HCT116 (cell line): ENCODE data around the gene SPHK1. TPM values are rescaled to one million over a fixed set of nuclear protein-coding genes. Genes with fewer than 3 reads are reported as not detected.

Experiments used
- ATAC-seq: fragments of 200-7000 bp; cut with Tn5 transposase; 2 replicates; pipeline ENCODE4 v1.9.1; 2020; ENCODE audit warnings: mild to moderate bottlenecking, moderate library complexity
- BruUV-seq: library from RNA; stranded (reverse); fragments of 400-500 nt; replicated peaks from 2 replicates; lab custom pipeline; 2021; lab: Mats Ljungman, UMichigan
- CTCF ChIA-PET: fragments of 300-600 bp; sonication (Branson Sonifier 250); formaldehyde crosslinking; loops from one replicate; lab custom pipeline; 2021; ENCODE audit warnings: antibody characterized with exemption; lab: Charles Lee
- POLR2A ChIA-PET: fragments of 300-600, 350-600 bp; sonication (Branson Sonifier 250); formaldehyde crosslinking; loops from one replicate; lab custom pipeline; 2021; ENCODE audit warnings: antibody characterized with exemption; lab: Charles Lee
- RAD21 ChIA-PET, 2 experiments: fragments of 300-600 bp; sonication (Branson Sonifier 250); formaldehyde crosslinking; loops; one replicate each; lab custom pipeline; 2023; ENCODE audit warnings: low total read pairs in 2 of 2; ENCODE audit not compliant: uncharacterized antibody in 2 of 2, unreplicated experiment in 2 of 2, low non-redundant PET in 1 of 2; lab: Charles Lee
- DNase-seq: peaks from one replicate; pipeline ENCODE4 v3.0.0-alpha.2; 2010; ENCODE audit warnings: low read depth, low spot score
- H2AFZ ChIP-seq: fragments of 200-600 bp; shearing (Covaris generic), sonication (generic); 2 replicates; pipeline ENCODE4 v1.6.1; 2017; ENCODE audit warnings: low read depth, mixed run types, mixed read lengths, antibody characterized with exemption, low read length; ENCODE audit not compliant: poor library complexity, severe bottlenecking
- H3K27ac ChIP-seq: 2 replicates; pipeline ENCODE4 v1.5.1; 2012; ENCODE audit warnings: low read depth, low read length
- H3K27me3 ChIP-seq: fragments of 200-600 bp; sonication (generic); 2 replicates; pipeline ENCODE4 v1.6.1; 2016; ENCODE audit warnings: mixed run types, low read length, mixed read lengths; ENCODE audit not compliant: insufficient read depth
- H3K36me3 ChIP-seq, 2 experiments: fragments of 200-500 bp in 1 of 2; fragments of 200-600 bp in 1 of 2; sonication (Bioruptor generic) in 1 of 2; sonication (generic) in 1 of 2; 2 replicates each; pipeline versions ENCODE4 v1.5.1 to v1.6.1; 2014 to 2016; ENCODE audit warnings: low read length in 2 of 2, inconsistent platforms in 1 of 2, mixed read lengths in 1 of 2, mixed run types in 1 of 2; ENCODE audit not compliant: insufficient read depth in 2 of 2, control insufficient read depth in 1 of 2
- H3K4me1 ChIP-seq, 2 experiments: fragments of 200-600 bp in 1 of 2; sonication (generic) in 1 of 2; 2 replicates each; pipeline versions ENCODE4 v1.5.1 to v1.6.1; 2012 to 2017; ENCODE audit warnings: low read length in 2 of 2, inconsistent platforms in 1 of 2, mild to moderate bottlenecking in 1 of 2, mixed read lengths in 1 of 2, mixed run types in 1 of 2, moderate library complexity in 1 of 2; ENCODE audit not compliant: insufficient read depth in 2 of 2, control insufficient read depth in 1 of 2
- H3K4me2 ChIP-seq: fragments of 200-600 bp; sonication (generic); 2 replicates; pipeline ENCODE4 v1.6.1; 2017; ENCODE audit warnings: mixed run types, low read length, mixed read lengths
- H3K4me3 ChIP-seq, 2 experiments: fragments of 200-600 bp in 1 of 2; sonication (generic) in 1 of 2; replicated peaks in 1 of 2; 2 replicates each; pipeline ENCODE4 v1.5.1; 2011 to 2016; ENCODE audit warnings: low read length in 2 of 2, control low read depth in 1 of 2, low read depth in 1 of 2, mild to moderate bottlenecking in 1 of 2, mixed read lengths in 1 of 2, mixed run types in 1 of 2
- H3K79me2 ChIP-seq: fragments of 200-600 bp; sonication (generic); 2 replicates; pipeline ENCODE4 v1.6.1; 2017; ENCODE audit warnings: mild to moderate bottlenecking, mixed run types, low read length, moderate library complexity, mixed read lengths; ENCODE audit not compliant: insufficient read depth
- H3K9ac ChIP-seq: fragments of 200-600 bp; sonication (generic); 2 replicates; pipeline ENCODE4 v1.6.1; 2016; ENCODE audit warnings: low read length, mixed read lengths
- H3K9me2 ChIP-seq: fragments of 200-600 bp; sonication (generic), shearing (Covaris generic); 2 replicates; pipeline ENCODE4 v1.6.1; 2017; ENCODE audit warnings: mixed run types, mild to moderate bottlenecking, moderate library complexity; ENCODE audit not compliant: insufficient read depth
- H3K9me3 ChIP-seq, 2 experiments: fragments of 200-500 bp in 1 of 2; fragments of 200-600 bp in 1 of 2; sonication (Bioruptor generic) in 1 of 2; sonication (generic) in 1 of 2; 2 replicates each; pipeline ENCODE4 v1.6.1; 2014 to 2017; ENCODE audit warnings: low read length in 2 of 2, mixed read lengths in 2 of 2, inconsistent platforms in 1 of 2, low read depth in 1 of 2, mild to moderate bottlenecking in 1 of 2, mixed run types in 1 of 2, moderate library complexity in 1 of 2; ENCODE audit not compliant: control insufficient read depth in 1 of 2, insufficient read depth in 1 of 2
- H4K20me1 ChIP-seq: fragments of 200-600 bp; sonication (generic), shearing (Covaris generic); 2 replicates; pipeline ENCODE4 v1.6.1; 2017; ENCODE audit warnings: mixed run types, mild to moderate bottlenecking, moderate library complexity; ENCODE audit not compliant: insufficient read depth
- ATF3 ChIP-seq: IDR thresholded peaks from 2 replicates; pipeline ENCODE4 v1.6.1; 2012
- CBX3 ChIP-seq: IDR thresholded peaks from 2 replicates; pipeline ENCODE4 v1.6.1; 2012; ENCODE audit warnings: low read depth
- CEBPB ChIP-seq: IDR thresholded peaks from 2 replicates; pipeline ENCODE4 v1.6.1; 2012; ENCODE audit warnings: low read depth
- CTCF ChIP-seq, 3 experiments: fragments of 200-600 bp in 1 of 3; sonication (generic) in 1 of 3; IDR thresholded peaks in 2 of 3; conservative IDR thresholded peaks in 1 of 3; 2 replicates each; pipeline ENCODE4 v1.5.1; 2012 to 2017; ENCODE audit warnings: low read depth in 2 of 3, low read length in 2 of 3, antibody characterized with exemption in 1 of 3, borderline replicate concordance in 1 of 3, control low read depth in 1 of 3, mild to moderate bottlenecking in 1 of 3, mixed read lengths in 1 of 3, mixed run types in 1 of 3, moderate library complexity in 1 of 3; ENCODE audit not compliant: insufficient read depth in 1 of 3
- EGR1 ChIP-seq: IDR thresholded peaks from 2 replicates; pipeline ENCODE4 v1.6.1; 2012; ENCODE audit warnings: low read depth
- ELF1 ChIP-seq: IDR thresholded peaks from 2 replicates; pipeline ENCODE4 v1.6.1; 2012; ENCODE audit warnings: low read depth, borderline replicate concordance
- EZH2 ChIP-seq: fragments of 200-600 bp; sonication (generic); IDR thresholded peaks from 2 replicates; pipeline ENCODE4 v1.6.1; 2017; ENCODE audit warnings: antibody characterized with exemption, mixed run types
- EZH2phosphoT487 ChIP-seq: fragments of 200-600 bp; IDR thresholded peaks from 2 replicates; pipeline ENCODE4 v1.6.1; 2018; ENCODE audit warnings: antibody characterized with exemption, borderline replicate concordance
- FOSL1 ChIP-seq: IDR thresholded peaks from 2 replicates; pipeline ENCODE4 v1.6.1; 2012; ENCODE audit warnings: low read depth
- JUND ChIP-seq: IDR thresholded peaks from 2 replicates; pipeline ENCODE4 v1.6.1; 2012
- MAX ChIP-seq: IDR thresholded peaks from 2 replicates; pipeline ENCODE4 v1.6.1; 2012
- POLR2A ChIP-seq: IDR thresholded peaks from 2 replicates; pipeline ENCODE4 v1.7.0; 2011; ENCODE audit warnings: borderline replicate concordance; ENCODE audit not compliant: insufficient read depth, insufficient read length; ENCODE audit errors: extremely low read depth
- POLR2AphosphoS5 ChIP-seq: IDR thresholded peaks from 2 replicates; pipeline ENCODE4 v1.6.1; 2011; ENCODE audit warnings: mild to moderate bottlenecking, low read depth, low read length, moderate library complexity
- REST ChIP-seq: IDR thresholded peaks from 2 replicates; pipeline ENCODE4 v1.6.1; 2012; ENCODE audit warnings: low read depth
- TCF7L2 ChIP-seq: IDR thresholded peaks from 2 replicates; pipeline ENCODE4 v1.7.0; 2011; ENCODE audit warnings: borderline replicate concordance, inconsistent platforms; ENCODE audit not compliant: insufficient read depth, insufficient read length; ENCODE audit errors: extremely low read depth
- YY1 ChIP-seq: IDR thresholded peaks from 2 replicates; pipeline ENCODE4 v1.6.1; 2011; ENCODE audit warnings: low read length, low read depth, moderate library complexity, mild to moderate bottlenecking; ENCODE audit not compliant: insufficient replicate concordance; ENCODE audit errors: extremely low read depth
- ZBTB33 ChIP-seq: IDR thresholded peaks from 2 replicates; pipeline ENCODE4 v1.6.1; 2011; ENCODE audit warnings: mild to moderate bottlenecking, low read length, moderate library complexity; ENCODE audit not compliant: insufficient replicate concordance; ENCODE audit errors: extremely low read depth
- intact Hi-C: fragments of 100-400 bp; cut with micrococcal nuclease; formaldehyde crosslinking; loops from 2 replicates; pipeline ENCODE4 v1.10.0; 2022
- total RNA-seq: library from RNA; stranded (reverse); gene quantifications from one replicate; pipeline ENCODE4 v1.2.1, GENCODE V29; 2021; ENCODE audit not compliant: unreplicated experiment

SPHK1 gene
- total RNA-seq, 1 experiment from 2014 or later = 4.6 TPM

GRCh38 chr17:76360461-76360860, 23.9 kb upstream of the SPHK1 start:
- Histone ChIP-seq H3K9me3 (no peaks in the 10 kb centered on the region), H2AFZ (no peak overlapping the region), H3K27me3 (no peaks in the 10 kb centered on the region), H3K4me1 (peaks cover 4 to 5% of the 10 kb centered on the region in 2 experiments; a peak in 3 of 4 replicates), H3K4me2 (no peak overlapping the region), H3K36me3 (no peaks in the 10 kb centered on the region), H3K4me3 (no peak overlapping the region), H3K79me2 (no peaks in the 10 kb centered on the region), H3K9me2 (no peaks in the 10 kb centered on the region), H4K20me1 (no peaks in the 10 kb centered on the region), H3K9ac (no peak overlapping the region), H3K27ac (no peak overlapping the region)
- BruUV-seq = no TSS peak
- no peak for DNase-seq
- ATAC-seq = no peak
- TF ChIP-seq CBX3 (no peak), FOSL1 (no peak), ZBTB33 (no peak), EGR1 (no peak), JUND (no peak), MAX (no peak), EZH2 (no peak), POLR2AphosphoS5 (no peak), ATF3 (no peak), REST (no peak), YY1 (no peak), EZH2phosphoT487 (no peak), CEBPB (no peak), CTCF (IDR thresholded peaks at IDR 0.05 in 2 of 3, conservative IDR thresholded peaks at IDR 0.05 in 1 of 3; ENCODE audit: borderline replicate concordance in 1 of 3, insufficient read depth in 1 of 3, low read depth in 2 of 3, low read length in 2 of 3) (no peak), TCF7L2 (no peak), ELF1 (no peak), POLR2A (no peak)
- ChIA-PET CTCF (no interaction called here), RAD21 (no interaction called here), POLR2A (no interaction called here)
- intact Hi-C loops = no loop called here
